Stimulated activated CD8-positive, alpha-beta memory T cell treated with anti-CD3 and anti-CD28 coated beads, Interleukin-7, amount 100 ng/mL, for 1 hour (primary cell): Measurements from ENCODE around the gene TDG.
A peak's percentile ranks its signal among the peaks of the same experiment; 100 is the strongest.

Experiments used
- DNase-seq, 2 donors: peaks; one replicate each; pipeline ENCODE4 v3.0.0-alpha.2; 2020; ENCODE audit warnings: low read depth in 2 of 2

Gene TDG

GRCh38 chr12:103965590-103966504 is at the start of gene TDG:
Gene TDG, plus strand, starts transcription at chr12:103965872. Its CDS starts 166 bp downstream, at chr12:103966038.
- DNase-seq = peak; percentile 90 to 92

- DNase-seq = no peak
These were observed 47.8 kb upstream of the TDG start for GRCh38 chr12:103917873-103918272.

- no peak for DNase-seq
These were observed 40.7 kb upstream of the TDG start for GRCh38 chr12:103924761-103925641.

- DNase-seq = peak in 1 of 2 donors; percentile 25
These were observed 37.0 kb upstream of the TDG start for GRCh38 chr12:103928682-103929045.

GRCh38 chr12:103929046-103929783 is 36.5 kb upstream of the TDG start:
- DNase-seq = peak; percentile 59 to 62

- no peak for DNase-seq
These were observed 36.0 kb upstream of the TDG start for GRCh38 chr12:103929784-103930033.

GRCh38 chr12:103930034-103930786 is 35.5 kb upstream of the TDG start, which contains the start of gene HSP90B1:
Gene HSP90B1, plus strand, starts transcription at chr12:103930410. Its CDS starts 106 bp downstream, at chr12:103930516.
- peak; percentile 98 to 99 for DNase-seq

GRCh38 chr12:103930787-103931735 is 34.6 kb upstream of the TDG start:
- DNase-seq = no peak

GRCh38 chr12:103933237-103933636 is 32.4 kb upstream of the TDG start:
- no peak for DNase-seq

GRCh38 chr12:103936679-103937078 is 29.0 kb upstream of the TDG start:
- DNase-seq = no peak

- DNase-seq = no peak
These were observed 20.7 kb upstream of the TDG start for GRCh38 chr12:103944964-103945363.

GRCh38 chr12:103947871-103948555 is 17.7 kb upstream of the TDG start:
- DNase-seq = no peak

- DNase-seq = no peak
These were observed 16.8 kb upstream of the TDG start for GRCh38 chr12:103948746-103949406.

GRCh38 chr12:103952497-103952896 is 13.2 kb upstream of the TDG start:
- no peak for DNase-seq

- DNase-seq = no peak
These were observed 9.7 kb upstream of the TDG start for GRCh38 chr12:103955811-103956508.

GRCh38 chr12:103956509-103957027 is 9.1 kb upstream of the TDG start:
- DNase-seq = no peak

GRCh38 chr12:103957865-103958388 is 7.7 kb upstream of the TDG start:
- no peak for DNase-seq

GRCh38 chr12:103958621-103959020 is 7.1 kb upstream of the TDG start:
- DNase-seq = no peak
